Occipital lobe (tissue), 2 donors: Measurements from ENCODE around the gene PSMD7. TPM values are rescaled to one million over a fixed set of nuclear protein-coding genes. Genes with fewer than 3 reads are reported as not detected.

Experiments used
- DNase-seq: peaks from one replicate; lab custom pipeline; 2025; lab: John Stamatoyannopoulos, UW
- total RNA-seq: library from RNA; depleted of rRNA; stranded (reverse); fragments of >200 nt; gene quantifications from one replicate; pipeline ENCODE4 v1.2.3, GENCODE V29; 2014

PSMD7 gene
- 43.4 TPM for total RNA-seq

GRCh38 chr16:74296432-74297144 lies at the start of gene PSMD7:
PSMD7 (plus strand) TSS chr16:74296814; CDS start chr16:74296915, 101 bp downstream.
- peak; percentile 89 for DNase-seq

GRCh38 chr16:74249254-74249653 lies 47.4 kb upstream of the PSMD7 start:
- no peak for DNase-seq

GRCh38 chr16:74249846-74250245 lies 46.8 kb upstream of the PSMD7 start:
- DNase-seq, result no peak

GRCh38 chr16:74252329-74252728 lies 44.3 kb upstream of the PSMD7 start:
- DNase-seq, result no peak

- no peak for DNase-seq
Measured at GRCh38 chr16:74253161-74253938, 43.3 kb upstream of the PSMD7 start.

GRCh38 chr16:74257061-74257460 lies 39.6 kb upstream of the PSMD7 start:
- no peak for DNase-seq

GRCh38 chr16:74261068-74261467 lies 35.5 kb upstream of the PSMD7 start:
- no peak for DNase-seq

- no peak for DNase-seq
Measured at GRCh38 chr16:74264811-74265210, 31.8 kb upstream of the PSMD7 start.

- DNase-seq, result no peak
Measured at GRCh38 chr16:74268372-74268782, 28.2 kb upstream of the PSMD7 start.

GRCh38 chr16:74271872-74272271 lies 24.7 kb upstream of the PSMD7 start:
- no peak for DNase-seq

- DNase-seq, result no peak
Measured at GRCh38 chr16:74275031-74275636, 21.5 kb upstream of the PSMD7 start.

- DNase-seq, result no peak
Measured at GRCh38 chr16:74275711-74276110, 20.9 kb upstream of the PSMD7 start.

- no peak for DNase-seq
Measured at GRCh38 chr16:74277974-74278373, 18.6 kb upstream of the PSMD7 start.

GRCh38 chr16:74279266-74279665 lies 17.3 kb upstream of the PSMD7 start:
- no peak for DNase-seq

GRCh38 chr16:74279805-74280204 lies 16.8 kb upstream of the PSMD7 start:
- no peak for DNase-seq

- DNase-seq, result no peak
Measured at GRCh38 chr16:74280448-74280847, 16.2 kb upstream of the PSMD7 start.

- DNase-seq, result no peak
Measured at GRCh38 chr16:74281300-74281699, 15.3 kb upstream of the PSMD7 start.

- DNase-seq, result no peak
Measured at GRCh38 chr16:74283716-74284115, 12.9 kb upstream of the PSMD7 start.

GRCh38 chr16:74288065-74288464 lies 8.5 kb upstream of the PSMD7 start:
- no peak for DNase-seq

- no peak for DNase-seq
Measured at GRCh38 chr16:74290356-74290755, 6.3 kb upstream of the PSMD7 start.

GRCh38 chr16:74291176-74291575 lies 5.4 kb upstream of the PSMD7 start:
- no peak for DNase-seq

- no peak for DNase-seq
Measured at GRCh38 chr16:74291577-74292208, 4.9 kb upstream of the PSMD7 start.
